OCI-LY3 (cell line): ENCODE results near the gene ARHGEF26.

Experiments used
- H2AFZ ChIP-seq: fragments of 200-600, 300-600 bp; shearing (Covaris generic); 2 replicates; pipeline ENCODE4 v1.6.0; 2014; ENCODE audit warnings: antibody characterized with exemption, low read depth, low read length
- H3K27ac ChIP-seq: fragments of 200-600, 300-600 bp; sonication (generic); 2 replicates; pipeline ENCODE4 v1.5.1; 2014; ENCODE audit warnings: mild to moderate bottlenecking, low read length, moderate library complexity, mixed read lengths
- H3K27me3 ChIP-seq: fragments of 200-600, 300-600 bp; sonication (generic); 2 replicates; pipeline ENCODE4 v1.6.1; 2014; ENCODE audit warnings: low read depth, low read length, mixed read lengths
- H3K36me3 ChIP-seq: fragments of 200-600, 300-600 bp; sonication (generic); replicated peaks from 2 replicates; pipeline ENCODE3; 2014; ENCODE audit warnings: low read depth, low read length, mixed read lengths
- H3K4me1 ChIP-seq: fragments of 300-600, 200-600 bp; sonication (generic); 2 replicates; pipeline ENCODE4 v1.6.1; 2014; ENCODE audit warnings: low read length, mixed read lengths
- H3K4me2 ChIP-seq: fragments of 200-600, 300-600 bp; sonication (generic); 2 replicates; pipeline ENCODE4 v1.6.1; 2014; ENCODE audit warnings: low read length, mixed read lengths
- H3K4me3 ChIP-seq: fragments of 300-600, 200-600 bp; sonication (generic); 2 replicates; pipeline ENCODE4 v1.5.1; 2014; ENCODE audit warnings: antibody characterized with exemption, mild to moderate bottlenecking, low read length, moderate library complexity
- H3K79me2 ChIP-seq: fragments of 300-600, 200-600 bp; shearing (Covaris generic); 2 replicates; pipeline ENCODE4 v1.6.1; 2014; ENCODE audit warnings: mild to moderate bottlenecking, low read length, mixed read lengths
- H3K9ac ChIP-seq: fragments of 300-600, 200-600 bp; shearing (Covaris generic); 2 replicates; pipeline ENCODE4 v1.6.0; 2014; ENCODE audit warnings: mild to moderate bottlenecking, low read length, moderate library complexity
- H3K9me3 ChIP-seq: fragments of 200-600, 300-600 bp; shearing (Covaris generic); 2 replicates; pipeline ENCODE4 v1.6.1; 2014; ENCODE audit warnings: low read length, mixed read lengths; ENCODE audit not compliant: insufficient read depth
- H4K20me1 ChIP-seq: fragments of 200-600, 300-600 bp; sonication (generic); 2 replicates; pipeline ENCODE4 v1.6.1; 2016; ENCODE audit warnings: low read length, mixed read lengths; ENCODE audit not compliant: insufficient read depth
- CTCF ChIP-seq: fragments of 200-600, 300-600 bp; sonication (generic); IDR thresholded peaks from 2 replicates; pipeline ENCODE4 v1.5.1; 2014; ENCODE audit warnings: antibody characterized with exemption, low read length, low read depth
- EZH2phosphoT487 ChIP-seq: fragments of 200-600 bp; shearing (Covaris generic); IDR thresholded peaks from 2 replicates; pipeline ENCODE4 v1.6.1; 2018; ENCODE audit warnings: antibody characterized with exemption, mixed run types, low read depth

Gene ARHGEF26

GRCh38 chr3:154137036-154137435 lies 15.8 kb downstream of the ARHGEF26 start:
- Histone ChIP-seq H3K36me3 (no peaks in the 10 kb centered on the region), H2AFZ (no peak overlapping the region), H3K4me2 (peak overlapping the region; percentile 29), H3K4me3 (no peak overlapping the region), H3K4me1 (peaks cover 19% of the 10 kb centered on the region), H3K9me3 (no peaks in the 10 kb centered on the region), H3K27me3 (no peaks in the 10 kb centered on the region), H3K27ac (no peak overlapping the region), H3K79me2 (no peaks in the 10 kb centered on the region), H3K9ac (no peak overlapping the region), H4K20me1 (no peaks in the 10 kb centered on the region)
- no peak for TF ChIP-seq CTCF
- no peak for TF ChIP-seq EZH2phosphoT487

GRCh38 chr3:154139996-154140436 lies 18.8 kb downstream of the ARHGEF26 start:
- Histone ChIP-seq H3K36me3 (no peaks in the 10 kb centered on the region), H4K20me1 (no peaks in the 10 kb centered on the region), H3K9ac (no peak overlapping the region), H3K27me3 (no peaks in the 10 kb centered on the region), H3K79me2 (no peaks in the 10 kb centered on the region), H3K9me3 (no peaks in the 10 kb centered on the region), H2AFZ (no peak overlapping the region), H3K4me2 (no peak overlapping the region), H3K27ac (no peak overlapping the region), H3K4me1 (peaks cover 8% of the 10 kb centered on the region), H3K4me3 (no peak overlapping the region)
- TF ChIP-seq CTCF (no peak), EZH2phosphoT487 (no peak)

- Histone ChIP-seq H3K4me2 (no peak overlapping the region), H4K20me1 (no peaks in the 10 kb centered on the region), H3K79me2 (no peaks in the 10 kb centered on the region), H3K27me3 (no peaks in the 10 kb centered on the region), H3K9me3 (no peaks in the 10 kb centered on the region), H3K4me3 (no peak overlapping the region), H3K9ac (no peak overlapping the region), H3K36me3 (no peaks in the 10 kb centered on the region), H3K27ac (no peak overlapping the region), H3K4me1 (no peaks in the 10 kb centered on the region), H2AFZ (no peak overlapping the region)
- TF ChIP-seq CTCF: no peak
- TF ChIP-seq EZH2phosphoT487: no peak
These were observed 21.4 kb downstream of the ARHGEF26 start for GRCh38 chr3:154142608-154143007.

GRCh38 chr3:154143873-154144272 lies 22.7 kb downstream of the ARHGEF26 start:
- H3K4me3 ChIP-seq: no peak overlapping the region
- TF ChIP-seq EZH2phosphoT487 (no peak), CTCF (no peak)
- no peaks in the 10 kb centered on the region for H4K20me1 ChIP-seq
- no peaks in the 10 kb centered on the region for H3K27me3 ChIP-seq
- H3K9ac ChIP-seq: no peak overlapping the region
- no peaks in the 10 kb centered on the region for H3K4me1 ChIP-seq
- H3K36me3 ChIP-seq: no peaks in the 10 kb centered on the region
- no peak overlapping the region for H3K27ac ChIP-seq
- no peak overlapping the region for H3K4me2 ChIP-seq
- H3K9me3 ChIP-seq: no peaks in the 10 kb centered on the region
- no peak overlapping the region for H2AFZ ChIP-seq
- H3K79me2 ChIP-seq: no peaks in the 10 kb centered on the region
